ENCODE data around the gene ERMP1.
"Not testable (repeated sequence)": the region's sequence is repeated elsewhere in the genome, so short reads cannot be mapped to it uniquely, and the experiment has no call there.

ERMP1 gene

DNA sequence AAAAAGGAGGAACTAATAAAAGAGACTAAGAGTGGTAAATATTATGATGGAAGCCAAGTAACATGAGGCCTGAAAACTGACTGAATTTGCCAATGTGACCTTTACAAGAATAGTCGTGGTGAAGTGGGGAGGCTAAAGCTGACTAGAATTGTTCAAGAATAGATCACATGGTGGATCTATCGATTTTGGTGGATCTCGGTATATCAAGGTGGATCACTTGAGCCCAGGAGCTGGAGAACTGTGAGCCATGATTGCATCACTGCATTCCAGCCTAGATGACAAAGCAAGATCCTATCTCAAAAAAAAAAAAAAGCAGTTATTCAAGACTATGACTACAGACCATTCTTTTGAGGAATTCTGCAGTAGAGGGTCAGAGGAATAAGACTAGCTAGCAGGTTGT, 15.1 kb downstream of the ERMP1 start:
- no peak for DNase-seq

DNA sequence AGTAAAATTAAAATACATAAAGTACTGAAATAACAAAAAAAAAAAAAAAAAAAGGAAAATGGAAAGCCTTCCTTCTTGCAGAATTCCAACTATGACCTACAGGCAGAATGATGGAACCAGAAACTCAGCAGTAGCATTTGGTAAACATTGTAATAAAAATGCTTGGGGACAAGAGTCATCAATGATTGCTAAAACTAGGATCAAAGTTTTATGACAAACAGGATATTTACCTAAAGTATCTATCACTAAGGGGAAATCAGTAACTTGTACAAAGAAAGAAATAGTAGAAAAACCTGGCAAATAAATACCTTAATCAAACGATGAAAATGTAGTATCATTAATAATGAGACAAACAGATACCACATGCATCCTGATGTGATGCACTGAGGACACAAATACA, 17.5 kb downstream of the ERMP1 start:
- DNase-seq, result no peak

DNA sequence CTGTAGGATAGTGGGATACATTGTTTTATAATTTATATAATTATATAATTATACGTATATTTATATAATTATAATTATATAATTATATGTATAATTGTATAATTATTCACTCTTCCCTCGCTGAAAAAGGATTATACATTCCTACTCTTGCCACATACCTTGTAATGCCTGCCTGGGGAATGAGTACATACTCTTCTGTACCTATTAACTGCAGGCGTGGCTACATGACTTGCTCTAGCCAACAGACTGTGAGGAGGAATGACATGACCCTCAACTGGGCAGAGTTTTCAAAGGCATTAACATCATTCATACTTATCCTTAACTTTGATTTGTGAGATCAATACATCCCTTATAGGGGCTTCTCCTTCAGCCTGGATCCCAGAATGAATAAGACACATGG, 19.1 kb downstream of the ERMP1 start:
- no peak for DNase-seq

DNA sequence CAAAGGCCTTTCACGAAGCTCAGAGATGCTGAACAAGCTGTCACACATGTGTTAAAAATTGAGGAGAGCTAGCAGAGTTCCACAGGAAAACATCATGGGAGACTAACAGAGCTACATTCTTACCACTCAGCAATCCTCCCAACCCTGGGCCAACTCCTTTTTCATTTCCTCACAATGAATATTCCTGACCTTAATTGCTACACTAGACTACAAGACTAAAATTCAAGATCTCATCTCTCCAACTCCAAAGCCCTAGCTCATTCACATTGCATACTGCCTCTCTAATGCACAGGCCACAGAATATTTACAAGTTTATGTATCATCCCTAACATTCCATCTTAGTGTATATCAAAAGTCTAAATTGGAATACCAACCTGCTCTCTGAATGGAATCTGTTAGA, 21.2 kb downstream of the ERMP1 start:
- no peak for DNase-seq

DNA sequence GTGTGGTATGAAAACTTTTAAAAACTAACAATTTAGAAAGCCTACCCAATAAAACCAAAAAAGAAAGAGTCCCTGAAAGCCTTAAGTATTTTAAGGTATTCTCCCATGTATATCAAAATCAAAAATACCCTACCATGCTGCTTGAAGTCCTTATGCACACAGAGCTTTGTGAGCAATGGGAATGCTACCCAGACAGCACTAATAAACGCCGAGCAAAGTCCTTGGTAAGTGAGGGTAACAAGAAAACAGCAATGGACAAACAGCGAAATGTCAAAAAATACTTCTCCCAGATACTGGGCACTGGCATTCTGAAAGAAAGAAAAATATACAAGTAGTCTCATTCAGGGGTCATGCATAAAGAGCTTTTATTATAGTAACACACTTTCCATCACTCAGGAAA, 27.4 kb downstream of the ERMP1 start:
- no peak for DNase-seq

DNA sequence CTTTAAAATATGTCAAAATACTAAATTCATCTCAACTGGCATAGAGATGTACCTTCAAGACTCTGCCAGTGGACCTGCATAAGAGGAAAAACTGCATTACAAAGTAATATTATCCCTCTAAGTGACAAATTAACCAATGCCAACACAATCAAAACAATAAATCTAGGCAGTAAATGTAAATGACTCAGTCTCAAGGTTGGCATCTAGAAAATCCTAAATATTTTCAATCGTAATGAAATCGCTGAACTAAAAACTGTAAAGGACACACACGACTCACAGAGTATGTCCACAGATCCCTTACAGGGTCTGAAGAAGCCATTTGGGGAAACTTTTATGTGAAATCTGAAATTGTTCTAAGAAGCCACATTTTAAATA, 31.2 kb downstream of the ERMP1 start:
- DNase-seq, result no peak

DNA sequence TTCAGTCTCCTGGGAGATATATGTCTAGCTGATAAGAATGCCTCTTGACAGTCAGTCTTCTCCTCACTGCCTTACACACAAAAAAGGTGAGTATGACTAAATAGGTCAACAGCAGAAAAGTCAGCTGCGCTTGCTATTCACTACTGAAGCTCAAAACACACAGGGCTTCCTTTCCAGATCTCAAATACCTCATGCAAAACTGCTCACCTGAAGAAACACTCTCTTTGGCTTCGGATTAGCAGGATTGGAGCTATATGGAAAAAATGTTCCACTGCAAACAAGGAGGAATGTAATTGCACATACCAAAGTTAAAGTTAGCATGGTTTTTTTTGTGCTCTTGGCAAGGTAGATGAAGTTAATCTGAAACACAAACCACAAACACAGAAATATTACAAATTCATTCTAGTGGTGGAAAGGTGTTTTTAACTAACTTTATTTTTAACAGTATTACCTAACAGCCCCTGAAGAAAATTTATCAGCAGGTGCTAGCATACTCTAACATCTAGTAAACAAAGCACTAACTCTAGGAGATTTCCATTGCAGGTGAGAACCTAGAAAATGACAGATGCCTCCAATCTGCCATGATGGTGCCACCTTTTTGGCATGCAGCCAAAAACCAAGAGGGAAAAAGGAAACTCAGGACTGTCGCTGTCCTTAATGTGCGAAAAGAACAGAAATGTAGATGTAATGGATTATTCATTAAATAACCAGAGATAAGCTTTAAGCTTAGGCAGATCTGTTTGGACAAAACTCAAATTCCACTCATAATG, 31.8 kb downstream of the ERMP1 start:
- DNase-seq, result no peak

DNA sequence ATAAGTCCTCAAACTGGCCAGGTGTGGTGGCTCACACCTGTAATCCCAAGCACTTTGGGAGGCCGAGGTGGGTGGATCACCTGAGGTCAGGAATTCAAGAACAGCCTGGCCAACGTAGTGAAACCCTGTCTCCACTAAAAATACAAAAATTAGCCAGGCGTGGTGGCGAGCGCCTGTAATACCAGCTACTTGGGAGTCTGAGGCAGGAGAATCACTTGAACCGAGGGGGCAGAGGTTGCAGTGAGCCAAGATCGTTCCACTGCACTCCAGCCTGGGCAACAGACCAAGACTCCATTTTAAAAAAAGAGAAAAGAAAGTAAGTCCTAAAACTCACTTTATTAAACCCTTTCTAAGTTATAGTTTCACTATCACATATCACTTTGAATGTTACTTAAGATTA, 32.5 kb downstream of the ERMP1 start:
- not testable (repeated sequence) for DNase-seq

DNA sequence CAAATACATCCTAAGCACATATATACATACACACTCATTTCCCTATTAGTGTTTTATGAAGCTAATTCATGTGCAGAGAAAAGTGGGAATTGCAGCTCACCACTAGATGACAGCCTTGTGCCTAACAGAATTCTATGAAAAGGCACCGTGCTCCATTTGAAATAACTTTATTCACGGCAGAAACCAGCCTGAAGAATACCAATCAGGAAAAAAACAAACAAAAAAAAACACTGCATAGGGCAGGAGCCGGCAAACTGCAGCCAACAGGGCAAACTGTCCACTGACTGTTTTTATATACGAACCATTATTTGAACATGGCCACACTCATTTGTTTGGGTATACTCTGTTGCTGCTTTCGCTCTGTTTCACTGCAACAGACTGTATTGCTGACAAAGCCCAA, 33.6 kb downstream of the ERMP1 start:
- DNase-seq, result no peak

DNA sequence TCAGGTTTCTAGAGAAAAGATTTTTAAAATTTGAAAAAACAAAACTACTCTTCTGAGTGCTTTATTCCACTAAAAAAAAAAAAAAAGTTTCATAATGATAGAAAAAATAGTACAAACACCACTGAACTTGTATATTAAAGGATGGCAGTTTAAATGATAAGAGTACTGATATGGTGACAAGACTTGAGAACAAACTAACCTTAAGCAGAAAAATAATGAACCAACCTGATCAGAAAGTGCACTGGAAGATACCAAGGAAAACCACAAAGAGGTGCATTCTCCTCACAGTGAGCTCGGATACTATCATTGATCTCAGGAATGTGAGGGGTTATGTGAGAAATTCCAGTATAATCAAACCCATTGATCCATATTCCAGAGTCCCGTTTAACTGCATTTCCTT, 34.3 kb downstream of the ERMP1 start:
- DNase-seq, result no peak

DNA sequence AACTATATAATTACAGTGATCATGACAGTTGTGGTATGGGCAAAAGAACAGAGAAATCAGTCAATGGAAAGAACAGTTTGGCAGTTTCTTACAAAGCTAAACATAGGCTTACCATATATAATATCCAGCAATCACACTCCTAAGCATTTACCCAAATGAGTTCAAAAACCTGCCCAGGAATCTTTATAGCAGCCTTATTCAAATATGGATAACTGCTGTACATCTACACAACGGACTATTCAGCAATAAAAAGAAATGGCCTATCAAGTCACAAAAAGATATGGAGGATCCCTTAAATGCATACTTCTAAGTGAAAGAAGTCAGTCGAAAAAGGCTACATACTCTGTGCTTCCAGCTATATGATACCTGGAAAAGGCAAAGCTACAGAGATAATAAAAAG, 36.6 kb downstream of the ERMP1 start:
- DNase-seq, result no peak

DNA sequence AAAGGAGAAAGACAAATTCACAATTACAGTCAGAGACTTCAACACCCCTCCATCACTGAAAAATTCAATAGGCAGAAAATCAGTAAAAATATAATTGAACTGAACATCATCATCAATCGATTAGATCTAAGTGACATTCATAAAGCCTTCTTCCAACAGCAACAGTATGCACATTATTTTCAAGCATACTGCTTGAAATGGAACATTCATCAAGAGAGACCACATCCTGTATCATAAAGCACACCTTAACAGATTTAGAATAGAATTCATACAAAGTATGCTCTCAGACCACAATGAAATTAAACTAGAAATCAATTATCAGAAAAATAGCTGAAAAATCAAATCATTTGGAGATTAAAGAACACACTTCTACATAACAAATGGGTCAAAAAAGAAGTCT, 39.1 kb downstream of the ERMP1 start:
- no peak for DNase-seq

DNA sequence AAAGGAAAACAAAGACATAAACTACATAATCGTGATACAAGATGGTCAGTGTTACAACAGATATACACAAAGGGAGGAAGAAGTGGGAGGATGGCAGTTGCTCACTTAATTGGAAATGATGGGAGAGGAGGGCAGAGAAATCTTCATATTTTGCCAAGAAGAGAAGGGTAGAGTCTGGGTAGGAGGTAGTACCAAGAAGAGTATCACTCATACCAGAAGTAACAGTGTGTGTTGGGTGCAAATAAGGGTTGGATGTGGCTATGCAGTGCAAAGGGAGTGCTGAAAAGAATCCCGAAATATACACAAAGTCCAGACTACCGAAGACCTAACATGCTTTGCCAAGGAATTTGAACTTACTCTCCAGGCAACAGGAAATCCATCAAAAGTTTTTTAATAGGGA, 41.0 kb downstream of the ERMP1 start:
- no peak for DNase-seq

DNA sequence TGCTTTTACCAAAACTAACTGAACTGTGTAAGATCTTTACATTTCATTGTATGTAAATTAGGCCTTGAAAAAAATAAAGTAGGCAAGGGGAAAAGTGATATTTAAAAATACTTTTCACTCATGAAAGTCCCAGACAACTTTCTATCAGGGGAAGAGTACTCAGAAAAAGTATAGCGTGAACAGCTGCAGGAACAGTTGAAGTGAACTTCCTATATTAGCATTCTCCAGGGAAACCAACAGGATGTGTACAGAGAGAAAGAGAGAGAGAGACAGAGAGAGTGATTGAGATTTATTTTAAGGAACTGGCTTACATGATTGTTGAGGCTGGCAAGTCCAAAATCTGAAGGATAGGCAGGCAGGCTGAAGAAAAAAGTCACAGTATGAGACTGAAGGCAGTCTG, 42.0 kb downstream of the ERMP1 start:
- no peak for DNase-seq

DNA sequence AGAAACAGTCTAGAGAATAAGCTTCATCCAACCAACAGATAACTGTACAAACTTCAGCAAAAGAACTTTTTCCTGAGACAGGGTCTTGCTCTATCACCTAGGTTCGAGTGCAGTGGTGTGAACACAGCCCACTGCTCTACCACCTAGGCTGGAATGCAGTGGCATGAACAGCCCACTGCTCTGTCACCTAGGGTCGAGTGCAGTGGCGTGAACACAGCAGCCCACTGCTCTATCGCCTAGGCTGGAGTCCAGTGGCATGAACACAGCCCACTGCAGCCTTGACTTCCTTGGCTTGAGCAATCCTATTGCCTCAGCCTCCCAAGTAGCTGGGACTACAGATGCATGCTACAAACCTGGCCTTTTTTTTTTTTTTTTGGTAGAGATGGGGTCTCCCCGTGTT, 43.4 kb downstream of the ERMP1 start:
- DNase-seq, result no peak

DNA sequence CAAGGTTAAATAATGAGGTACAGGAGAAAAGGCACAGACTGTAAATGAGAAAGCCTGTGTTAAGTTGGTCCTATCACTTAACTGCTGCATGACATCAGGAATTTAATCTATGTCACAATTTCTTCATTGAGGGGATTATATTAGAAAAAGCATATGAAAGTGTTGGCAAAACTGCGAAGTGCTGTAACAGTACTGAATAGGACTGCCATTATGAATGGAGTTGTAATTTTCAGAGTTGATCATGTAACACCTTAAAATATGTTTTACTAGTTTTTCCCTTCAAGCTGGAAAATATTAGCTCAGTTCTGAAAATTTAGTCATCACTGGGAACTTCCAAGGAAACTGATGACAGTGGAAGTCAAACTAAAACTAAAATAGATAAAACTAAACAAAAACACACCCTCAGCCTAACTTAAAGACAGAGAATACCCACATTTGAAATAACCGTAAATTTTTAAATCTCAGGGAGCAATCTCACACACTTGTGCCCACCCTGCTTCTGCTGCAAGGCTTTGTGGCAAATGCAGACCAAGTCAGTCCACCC, 45.1 kb downstream of the ERMP1 start:
- no peak for DNase-seq

DNA sequence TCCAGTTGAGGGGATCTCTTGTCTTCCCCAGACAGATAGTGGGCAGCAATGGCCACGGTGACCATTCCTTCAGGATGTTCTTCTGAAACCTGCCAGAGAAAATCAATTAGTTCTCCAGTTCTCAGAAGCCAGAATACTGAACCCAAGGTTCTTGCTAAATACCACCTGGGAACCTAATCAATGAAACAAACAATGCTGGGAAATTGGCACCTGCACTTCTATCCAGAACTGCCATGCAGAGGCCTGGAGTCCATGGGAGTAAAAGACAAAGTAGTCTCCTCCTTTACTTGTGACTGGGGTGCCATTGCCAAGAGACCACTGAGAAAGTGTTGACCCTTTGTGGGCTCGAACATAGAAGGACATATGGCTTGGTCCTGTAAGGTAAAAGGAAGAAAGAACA, 45.7 kb downstream of the ERMP1 start:
- DNase-seq, result no peak

DNA sequence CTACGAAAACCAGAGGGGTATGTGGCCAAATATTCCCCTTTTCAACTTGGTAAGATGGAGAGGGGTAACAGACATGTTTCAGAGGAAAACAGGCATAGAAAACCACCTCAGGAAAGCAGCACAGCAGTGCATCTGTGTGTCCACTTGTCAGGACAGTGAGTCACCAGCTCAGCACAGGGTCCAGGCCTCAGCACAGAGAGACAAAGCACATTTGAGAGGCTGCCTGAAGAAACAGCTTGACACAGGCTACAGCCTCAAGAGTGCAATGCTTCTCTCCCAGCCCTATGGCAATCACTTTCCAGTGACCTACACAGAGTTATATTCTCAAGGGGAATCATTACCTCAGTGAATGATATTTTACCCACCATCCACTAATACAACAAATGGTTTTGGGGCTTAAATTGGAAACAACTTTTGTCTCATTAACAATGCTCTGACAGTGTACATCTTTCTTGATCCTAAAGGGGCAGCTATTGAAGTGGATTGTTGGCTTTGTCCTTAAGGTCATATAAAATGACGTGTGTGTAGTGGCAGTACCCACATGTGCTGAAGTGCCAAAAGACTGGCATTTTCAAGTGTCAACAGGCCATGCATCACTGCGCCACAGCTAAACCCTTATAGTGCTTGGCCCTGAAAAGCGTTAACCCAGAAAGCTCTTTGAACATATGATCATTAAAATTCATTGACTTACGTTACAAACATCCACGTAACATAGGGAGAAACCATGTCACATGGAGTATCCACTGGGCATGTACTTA, 46.4 kb downstream of the ERMP1 start:
- no peak for DNase-seq

DNA sequence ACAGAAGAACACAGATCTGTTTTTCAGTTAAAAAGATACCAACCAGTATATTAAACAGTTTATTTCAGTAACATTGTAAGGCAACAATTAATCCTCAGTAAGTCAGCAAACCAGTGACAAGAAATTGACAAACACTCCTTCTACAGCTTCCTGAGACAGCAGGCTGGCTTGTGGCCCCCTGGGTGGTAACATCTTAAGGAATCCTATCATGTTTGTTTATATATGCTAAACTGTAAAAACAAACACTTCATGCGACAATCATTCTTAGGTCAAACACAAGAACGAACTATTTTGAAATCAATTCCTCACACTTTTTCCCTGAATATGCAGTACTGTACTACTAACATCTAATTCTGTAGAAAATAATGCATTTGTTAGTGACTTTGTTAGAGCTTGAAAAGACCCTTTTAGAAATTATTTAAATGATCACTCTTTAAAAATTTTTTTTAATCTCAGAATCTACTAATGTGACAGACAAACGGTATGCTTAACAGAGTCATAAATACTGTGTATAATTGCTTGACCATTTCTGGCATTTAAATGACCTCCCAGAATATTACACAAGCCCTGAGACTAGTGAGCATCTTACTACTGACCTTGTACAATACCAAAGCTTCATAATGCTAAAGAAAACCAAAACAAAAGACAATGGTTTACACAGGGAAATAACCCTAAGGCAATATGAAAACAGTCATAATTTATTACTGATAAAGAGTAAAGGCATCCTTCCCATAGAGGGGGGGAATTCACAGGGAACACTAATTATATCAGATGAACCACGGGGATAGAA, 48.2 kb downstream of the ERMP1 start:
- no peak for DNase-seq

DNA sequence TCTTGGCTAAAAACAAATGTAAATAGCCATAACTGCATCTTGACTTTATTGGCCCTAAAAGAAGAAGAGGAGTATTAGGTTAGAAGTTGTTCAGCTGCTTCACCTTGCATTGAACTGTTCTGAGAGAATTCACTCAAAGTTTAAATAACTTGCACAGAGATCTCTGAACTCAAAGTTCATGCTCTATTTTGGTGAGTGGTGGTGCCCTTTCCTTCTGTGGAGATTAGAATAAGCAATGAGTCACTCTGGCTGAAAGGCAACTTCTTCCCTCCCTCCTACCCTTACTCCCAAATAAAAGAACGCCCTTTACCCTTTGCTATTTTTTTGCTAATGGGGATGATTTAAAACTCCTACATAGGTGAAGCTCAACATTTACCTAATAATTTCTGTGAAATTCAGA, 48.9 kb downstream of the ERMP1 start:
- DNase-seq, result no peak

DNA sequence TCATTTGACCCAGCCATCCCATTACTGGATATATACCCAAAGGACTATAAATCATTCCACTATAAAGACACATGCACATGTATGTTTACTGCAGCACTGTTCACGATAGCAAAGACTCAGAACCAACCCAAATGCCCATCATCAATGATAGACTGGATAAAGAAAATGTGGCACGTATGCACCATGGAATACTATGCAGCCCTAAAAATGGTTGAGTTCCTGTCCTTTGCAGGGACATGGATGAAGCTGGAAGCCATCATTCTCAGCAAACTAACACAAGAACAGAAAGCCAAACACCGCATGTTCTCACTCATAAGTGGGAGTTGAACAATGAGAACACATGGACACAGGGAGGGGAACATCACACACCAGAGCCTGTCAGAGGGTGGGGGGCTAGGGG, 49.5 kb downstream of the ERMP1 start:
- DNase-seq, result not testable (repeated sequence)

DNA sequence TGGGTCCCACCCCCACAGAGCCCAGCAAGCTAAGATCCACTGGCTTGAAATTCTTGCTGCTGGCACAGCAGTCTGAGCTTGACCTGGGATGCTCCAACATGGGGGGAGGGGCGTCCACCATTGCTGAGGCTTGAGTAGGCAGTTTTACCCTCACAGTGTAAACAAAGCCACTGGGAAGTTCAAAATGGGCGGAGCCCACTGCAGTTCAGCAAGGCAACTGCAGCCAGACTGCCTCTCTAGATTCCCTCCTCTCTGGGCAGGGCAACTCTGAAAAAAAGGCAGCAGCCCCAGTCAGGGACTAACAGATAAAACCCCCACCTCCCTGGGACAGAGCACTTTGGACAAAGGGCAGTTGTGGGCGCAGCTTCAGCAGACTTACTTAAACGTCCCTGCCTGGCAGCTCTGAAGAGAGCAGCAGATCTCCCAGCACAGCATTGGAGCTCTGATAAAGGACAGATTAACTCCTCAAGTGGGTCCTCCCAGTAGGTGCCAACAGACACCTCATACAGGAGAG, 53.2 kb downstream of the ERMP1 start:
- DNase-seq, result not testable (repeated sequence)

DNA sequence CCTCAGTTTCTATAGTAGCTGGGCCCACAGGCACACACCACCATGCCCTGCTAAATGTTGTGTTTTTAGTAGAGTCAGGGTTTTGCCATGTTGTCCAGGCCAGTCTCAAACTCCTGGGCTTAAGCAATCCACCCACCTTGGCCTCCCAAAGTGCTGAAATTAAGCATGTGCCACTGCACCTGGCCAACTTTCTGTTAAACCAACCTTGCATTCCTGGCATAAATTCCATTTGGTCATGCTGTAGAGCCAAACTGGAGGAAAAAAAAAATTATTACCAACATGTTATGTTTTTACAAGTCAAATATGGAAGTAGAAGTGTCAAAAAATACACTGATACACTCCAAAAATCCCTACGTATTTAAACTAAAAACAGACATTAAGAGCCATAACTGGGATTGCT, 54.1 kb downstream of the ERMP1 start:
- no peak for DNase-seq

Measured in GOT3 (cell line).